ENCODE measurements around the gene FSCN2. TPM values are rescaled to one million over a fixed set of nuclear protein-coding genes. Genes with fewer than 3 reads are reported as not detected.
A peak's percentile ranks its signal among the peaks of the same experiment; 100 is the strongest.

FSCN2 gene
- total RNA-seq, 1 donor from 2014 or later, result 3.3 TPM

DNA sequence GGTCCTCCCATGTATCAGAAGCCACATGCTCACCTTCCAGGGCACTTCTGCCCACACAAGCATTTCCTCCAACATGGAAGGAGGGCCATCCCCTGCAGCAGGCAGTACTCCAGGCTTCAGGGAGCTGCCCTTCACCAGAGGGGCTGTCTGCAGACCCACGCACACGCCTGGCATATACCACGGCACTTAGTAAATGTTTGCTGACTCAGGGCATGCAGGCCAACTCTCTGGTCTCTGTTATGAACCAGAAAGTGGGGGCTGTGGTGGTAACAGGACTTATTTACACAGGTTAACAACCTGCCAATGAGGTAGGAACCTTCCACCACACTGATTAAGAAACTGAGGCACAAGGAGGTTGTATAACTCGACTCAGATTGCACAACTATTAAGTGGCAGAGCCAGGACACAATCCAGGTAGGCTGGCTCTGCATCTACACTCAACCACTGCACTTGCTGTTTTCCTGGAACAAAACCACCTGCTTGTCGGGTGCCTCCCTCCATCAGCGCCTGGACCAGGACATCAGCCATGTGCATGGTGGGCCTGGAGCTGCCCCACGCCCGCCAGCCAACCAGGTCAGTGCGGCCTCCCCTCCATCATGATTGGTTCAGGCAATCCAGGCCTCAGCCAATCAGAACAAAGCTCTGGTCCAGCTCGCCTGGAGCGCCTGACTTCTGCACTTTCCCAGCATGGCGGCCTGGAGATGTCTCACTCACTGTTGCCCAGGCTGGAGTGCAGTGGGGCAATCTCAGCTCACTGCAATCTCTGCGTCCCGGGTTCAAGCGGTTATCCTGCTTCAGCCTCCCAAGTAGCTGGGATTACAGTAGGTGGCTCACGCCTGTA, 34.8 kb upstream of the FSCN2 start:
- Histone ChIP-seq H3K36me3 (no peaks in the 10 kb centered on the region), H3K9me3 (no peaks in the 10 kb centered on the region), H3K27me3 (ENCODE audit: low read depth) (no peaks in the 10 kb centered on the region), H3K4me1 (peaks cover 9% of the 10 kb centered on the region), H3K4me3 (no peak overlapping the region), H3K27ac (no peak overlapping the region)
- DNase-seq, result peak; percentile 41
- intact Hi-C loops (cut with DNase I), result no loop called here
- ATAC-seq, result peak; percentile 19 to 41
- TF ChIP-seq, protein P1, sequence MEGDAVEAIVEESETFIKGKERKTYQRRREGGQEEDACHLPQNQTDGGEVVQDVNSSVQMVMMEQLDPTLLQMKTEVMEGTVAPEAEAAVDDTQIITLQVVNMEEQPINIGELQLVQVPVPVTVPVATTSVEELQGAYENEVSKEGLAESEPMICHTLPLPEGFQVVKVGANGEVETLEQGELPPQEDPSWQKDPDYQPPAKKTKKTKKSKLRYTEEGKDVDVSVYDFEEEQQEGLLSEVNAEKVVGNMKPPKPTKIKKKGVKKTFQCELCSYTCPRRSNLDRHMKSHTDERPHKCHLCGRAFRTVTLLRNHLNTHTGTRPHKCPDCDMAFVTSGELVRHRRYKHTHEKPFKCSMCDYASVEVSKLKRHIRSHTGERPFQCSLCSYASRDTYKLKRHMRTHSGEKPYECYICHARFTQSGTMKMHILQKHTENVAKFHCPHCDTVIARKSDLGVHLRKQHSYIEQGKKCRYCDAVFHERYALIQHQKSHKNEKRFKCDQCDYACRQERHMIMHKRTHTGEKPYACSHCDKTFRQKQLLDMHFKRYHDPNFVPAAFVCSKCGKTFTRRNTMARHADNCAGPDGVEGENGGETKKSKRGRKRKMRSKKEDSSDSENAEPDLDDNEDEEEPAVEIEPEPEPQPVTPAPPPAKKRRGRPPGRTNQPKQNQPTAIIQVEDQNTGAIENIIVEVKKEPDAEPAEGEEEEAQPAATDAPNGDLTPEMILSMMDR (IDR thresholded peaks at IDR 0.05), result no peak

DNA sequence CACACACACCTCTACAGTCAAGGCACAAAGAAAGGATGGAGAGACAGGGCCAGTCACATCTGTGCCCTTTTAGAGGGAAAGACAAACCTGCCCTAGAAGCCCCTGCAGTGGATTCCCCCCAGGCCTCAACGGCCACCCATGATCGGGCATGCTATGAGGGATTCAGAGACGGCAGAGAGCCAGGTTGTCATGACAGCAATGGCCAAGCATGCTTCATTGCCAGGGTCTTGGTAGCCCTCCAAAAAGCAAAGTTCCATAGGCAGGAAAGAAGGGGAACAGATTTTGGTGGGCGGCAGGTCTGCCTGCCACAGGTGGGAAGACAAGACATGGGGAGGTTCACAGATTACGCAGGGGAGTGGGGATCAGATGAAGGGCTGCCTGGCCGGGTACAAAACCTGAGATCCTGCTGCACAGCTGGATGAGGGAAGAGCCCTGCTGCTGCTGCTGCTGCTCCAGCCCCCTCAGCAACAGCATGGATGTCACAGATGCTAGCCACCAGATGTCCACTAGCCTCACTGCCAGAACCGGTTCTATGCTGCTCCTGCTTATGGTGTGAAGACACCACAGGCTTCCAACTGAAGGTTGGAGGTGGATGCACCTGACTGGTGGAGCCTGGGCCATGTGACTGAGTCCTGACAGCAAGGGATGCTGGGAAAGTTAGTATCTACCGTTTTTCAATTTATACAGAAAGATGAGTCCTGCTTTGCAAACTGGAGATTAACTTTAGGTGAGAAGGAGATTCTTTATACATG, 33.4 kb upstream of the FSCN2 start:
- H3K27ac ChIP-seq, result no peak overlapping the region
- no peaks in the 10 kb centered on the region for H3K36me3 ChIP-seq
- H3K4me3 ChIP-seq, result no peak overlapping the region
- DNase-seq, result no peak
- ATAC-seq, result no peak
- no peaks in the 10 kb centered on the region for H3K27me3 ChIP-seq (ENCODE audit: low read depth)
- TF ChIP-seq, protein P1 (IDR thresholded peaks at IDR 0.05), result no peak
- intact Hi-C loops (cut with DNase I), result no loop called here
- peaks cover 10% of the 10 kb centered on the region for H3K4me1 ChIP-seq
- no peaks in the 10 kb centered on the region for H3K9me3 ChIP-seq

DNA sequence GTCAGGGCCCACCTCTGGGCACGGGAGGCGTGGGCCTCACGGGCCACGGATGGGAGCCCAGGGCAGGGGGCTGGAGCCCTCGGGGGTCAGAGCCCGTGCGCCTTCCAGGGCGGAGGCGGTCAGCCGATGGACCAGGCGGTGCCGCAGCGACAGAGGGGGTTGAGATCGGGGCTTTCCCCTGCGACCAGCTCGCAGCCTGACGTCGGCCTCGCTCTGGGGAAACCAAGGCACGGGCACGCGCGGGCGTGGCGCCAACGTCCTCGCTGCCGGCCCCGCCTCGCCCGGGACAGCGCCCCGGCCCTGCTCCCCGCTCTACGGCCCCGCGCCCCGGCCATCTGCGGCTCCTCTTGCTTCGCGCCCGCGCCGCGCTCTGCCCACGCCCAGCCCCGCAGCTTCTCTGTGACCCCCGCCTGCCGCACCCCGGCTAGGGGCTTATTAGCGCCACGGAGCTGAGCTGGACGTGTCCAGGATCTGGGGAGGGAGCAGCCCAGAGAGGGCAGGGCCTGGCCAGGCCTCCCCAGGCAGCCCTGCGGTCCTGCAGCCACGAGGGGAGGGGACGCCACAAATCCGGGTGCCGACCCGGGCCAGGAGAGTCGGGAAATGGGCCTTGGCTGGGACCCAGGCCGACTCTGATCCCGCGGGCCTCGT, 29.1 kb upstream of the FSCN2 start:
- DNase-seq, result peak; percentile 39

DNA sequence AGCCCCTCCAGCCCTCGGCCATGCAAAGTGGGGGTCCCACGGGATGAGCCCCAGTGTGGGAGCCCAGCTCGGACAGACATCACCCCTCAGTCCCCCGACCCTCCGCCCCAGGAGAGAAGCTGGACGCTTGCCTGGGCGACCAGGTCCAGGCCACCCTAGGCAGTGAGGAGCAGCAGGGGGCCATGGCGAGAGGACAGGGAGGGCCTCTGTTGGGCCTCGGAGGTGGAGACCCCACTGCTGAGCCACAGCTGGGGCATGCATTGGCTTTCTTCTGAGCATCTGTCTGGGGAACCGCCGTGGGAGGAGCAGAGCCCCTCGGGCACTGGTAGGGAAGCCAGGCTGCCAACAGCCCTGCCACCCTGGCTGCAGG, 28.6 kb upstream of the FSCN2 start:
- no peaks in the 10 kb centered on the region for H3K27me3 ChIP-seq (ENCODE audit: low read depth)
- peak overlapping the region; percentile 47 for H3K27ac ChIP-seq
- DNase-seq, result no peak
- peak; percentile 9 to 11 for ATAC-seq
- no peak overlapping the region for H3K4me3 ChIP-seq
- no peaks in the 10 kb centered on the region for H3K36me3 ChIP-seq
- TF ChIP-seq, protein P1 (IDR thresholded peaks at IDR 0.05), result no peak
- intact Hi-C loops (cut with DNase I), result no loop called here
- H3K4me1 ChIP-seq, result peaks cover 10% of the 10 kb centered on the region
- H3K9me3 ChIP-seq, result no peaks in the 10 kb centered on the region

More for the DNA sequence above, 29.1 kb upstream of the FSCN2 start:
- Histone ChIP-seq H3K9me3 (no peaks in the 10 kb centered on the region), H3K27ac (no peak overlapping the region), H3K36me3 (no peaks in the 10 kb centered on the region), H3K27me3 (ENCODE audit: low read depth) (no peaks in the 10 kb centered on the region), H3K4me3 (no peak overlapping the region), H3K4me1 (peaks cover 10% of the 10 kb centered on the region)
- intact Hi-C loops (cut with DNase I), result no loop called here
- peak; percentile 5 to 8 for ATAC-seq
- TF ChIP-seq, protein P1 (IDR thresholded peaks at IDR 0.05), result no peak

DNA sequence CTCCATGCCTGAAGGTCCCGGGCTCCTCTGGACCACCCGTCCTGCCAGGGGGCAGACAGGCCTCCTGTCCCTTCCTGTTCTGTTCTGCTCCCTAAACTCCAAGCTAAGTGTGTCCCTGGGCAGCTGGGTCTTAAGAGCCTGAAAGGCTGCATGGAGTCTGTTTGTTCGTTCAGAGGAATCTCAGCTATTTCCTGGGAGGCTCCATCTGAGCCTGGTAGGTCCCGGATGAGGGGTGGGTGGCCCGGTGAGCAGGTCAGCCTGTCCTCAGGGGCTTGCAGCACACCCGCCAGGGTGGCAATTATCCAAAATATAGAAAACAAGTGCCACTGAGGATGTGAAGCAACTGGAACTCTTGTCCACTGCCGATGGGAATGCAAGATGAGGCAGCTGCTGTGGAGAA, 28.1 kb upstream of the FSCN2 start:
- H3K36me3 ChIP-seq, result no peaks in the 10 kb centered on the region
- no peaks in the 10 kb centered on the region for H3K9me3 ChIP-seq
- intact Hi-C loops (cut with DNase I), result no loop called here
- peak overlapping the region; percentile 47 for H3K27ac ChIP-seq
- no peaks in the 10 kb centered on the region for H3K27me3 ChIP-seq (ENCODE audit: low read depth)
- TF ChIP-seq, protein P1 (IDR thresholded peaks at IDR 0.05), result no peak
- DNase-seq (peak; percentile 60), ATAC-seq (peak; percentile 55 to 84)
- H3K4me3 ChIP-seq, result no peak overlapping the region
- peaks cover 10% of the 10 kb centered on the region for H3K4me1 ChIP-seq
